Esophagus squamous epithelium (tissue), 5 donors: ENCODE results near the gene ARIH2. TPM values are rescaled to one million over a fixed set of nuclear protein-coding genes. Genes with fewer than 3 reads are reported as not detected.

ENCODE experiments used
- DNase-seq: peaks from one replicate; lab custom pipeline; 2025; lab: John Stamatoyannopoulos, UW
- H3K27ac ChIP-seq, 4 donors: fragments of 200-600 bp; sonication (generic); one replicate each; pipeline ENCODE4 v1.5.1; 2016 to 2019; ENCODE audit warnings: mild to moderate bottlenecking in 1 of 4
- H3K27me3 ChIP-seq, 4 donors: fragments of 200-600 bp; sonication (generic); 1 replicate in 3 of 4; 2 replicates in 1 of 4; pipeline versions ENCODE4 v1.5.1 to v1.6.0; 2017 to 2021; ENCODE audit warnings: antibody characterized with exemption in 1 of 4
- H3K36me3 ChIP-seq, 3 donors: fragments of 200-600 bp; sonication (generic); one replicate each; pipeline ENCODE4 v1.5.1; 2016 to 2019
- H3K4me1 ChIP-seq, 3 donors: fragments of 200-600 bp; sonication (generic); one replicate each; pipeline ENCODE4 v1.5.1; 2017 to 2019
- H3K4me3 ChIP-seq, 4 donors: fragments of 200-600 bp; sonication (generic); 1 replicate in 3 of 4; 2 replicates in 1 of 4; pipeline ENCODE4 v1.5.1; 2016 to 2019; ENCODE audit warnings: mild to moderate bottlenecking in 2 of 4, moderate library complexity in 1 of 4
- H3K9me3 ChIP-seq, 3 donors: fragments of 200-600 bp; sonication (generic); one replicate each; pipeline ENCODE4 v1.5.1; 2016 to 2019
- POLR2A ChIP-seq, 4 donors: fragments of 450-650 bp; IDR thresholded peaks; one replicate each; pipeline ENCODE4 v1.6.1; 2017; ENCODE audit warnings: antibody characterized with exemption in 4 of 4, mild to moderate bottlenecking in 4 of 4, moderate library complexity in 3 of 4
- WGBS, 2 donors: methylation state at CpG; one replicate each; pipeline ENCODE4 v1.1.5; 2018; 5-methylcytosine and 5-hydroxymethylcytosine counted together
- intact Hi-C: fragments of 100-400 bp; cut with DNase I; formaldehyde crosslinking; loops from one replicate; pipeline ENCODE4 v1.15.0; 2022
- total RNA-seq, 4 donors: library from RNA; depleted of rRNA; stranded (reverse); fragments of >200 nt; gene quantifications; one replicate each; pipeline ENCODE4 v1.1.0, GENCODE V29; 2016
- TF ChIP-seq, protein P1 (sequence below), 6 experiments: fragments of 450-650 bp in 4 of 6; fragments of 200-600 bp in 2 of 6; sonication (generic) in 2 of 6; IDR thresholded peaks; one replicate each; pipeline ENCODE4 v1.5.1; 2016 to 2019; ENCODE audit warnings: antibody characterized with exemption in 6 of 6, mild to moderate bottlenecking in 4 of 6, moderate library complexity in 4 of 6
- donor health status: DM: yes; HTN: yes; CAD: no.

The ARIH2 gene
- total RNA-seq, 4 donors from 2014 or later, result 54.0 to 74.2 (median 71.3) TPM

DNA sequence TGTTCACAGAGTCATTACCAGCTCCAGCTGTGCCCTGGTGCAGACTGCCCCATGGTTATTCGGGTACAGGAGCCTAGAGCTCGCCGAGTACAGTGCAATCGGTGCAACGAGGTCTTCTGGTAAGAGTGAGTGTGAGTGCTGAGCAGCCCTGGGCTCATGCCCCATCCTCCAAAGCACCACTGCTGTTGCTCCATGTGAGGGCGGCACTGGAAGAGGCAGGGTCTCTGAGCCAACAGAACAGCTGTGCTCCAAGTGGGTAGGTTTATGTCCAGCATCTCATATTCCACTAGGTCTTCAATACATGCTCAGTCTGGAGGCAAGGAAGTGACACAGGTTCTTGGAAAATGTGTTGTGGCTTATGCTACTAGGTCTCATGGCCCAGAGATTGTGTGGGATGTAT lies 51.9 kb downstream of the ARIH2 start:
- DNase-seq, result no peak
- Histone ChIP-seq H3K4me3 (no peak overlapping the region), H3K4me1 (peaks cover 0 to 8% (median 0%) of the 10 kb centered on the region in 3 donors), H3K9me3 (no peaks in the 10 kb centered on the region), H3K36me3 (peaks cover 14 to 100% (median 68%) of the 10 kb centered on the region in 3 donors), H3K27me3 (no peaks in the 10 kb centered on the region), H3K27ac (no peak overlapping the region)
- intact Hi-C loops, result no loop called here
- WGBS, 2 donors, result 92% methylated on average over 6 of the region's 6 CpGs; no CpG with 5 or more reads in 1 of the 2 donors
- TF ChIP-seq, protein P1, sequence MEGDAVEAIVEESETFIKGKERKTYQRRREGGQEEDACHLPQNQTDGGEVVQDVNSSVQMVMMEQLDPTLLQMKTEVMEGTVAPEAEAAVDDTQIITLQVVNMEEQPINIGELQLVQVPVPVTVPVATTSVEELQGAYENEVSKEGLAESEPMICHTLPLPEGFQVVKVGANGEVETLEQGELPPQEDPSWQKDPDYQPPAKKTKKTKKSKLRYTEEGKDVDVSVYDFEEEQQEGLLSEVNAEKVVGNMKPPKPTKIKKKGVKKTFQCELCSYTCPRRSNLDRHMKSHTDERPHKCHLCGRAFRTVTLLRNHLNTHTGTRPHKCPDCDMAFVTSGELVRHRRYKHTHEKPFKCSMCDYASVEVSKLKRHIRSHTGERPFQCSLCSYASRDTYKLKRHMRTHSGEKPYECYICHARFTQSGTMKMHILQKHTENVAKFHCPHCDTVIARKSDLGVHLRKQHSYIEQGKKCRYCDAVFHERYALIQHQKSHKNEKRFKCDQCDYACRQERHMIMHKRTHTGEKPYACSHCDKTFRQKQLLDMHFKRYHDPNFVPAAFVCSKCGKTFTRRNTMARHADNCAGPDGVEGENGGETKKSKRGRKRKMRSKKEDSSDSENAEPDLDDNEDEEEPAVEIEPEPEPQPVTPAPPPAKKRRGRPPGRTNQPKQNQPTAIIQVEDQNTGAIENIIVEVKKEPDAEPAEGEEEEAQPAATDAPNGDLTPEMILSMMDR (IDR thresholded peaks at IDR 0.05), result no peak
- no peak for TF ChIP-seq POLR2A (IDR thresholded peaks at IDR 0.05)

DNA sequence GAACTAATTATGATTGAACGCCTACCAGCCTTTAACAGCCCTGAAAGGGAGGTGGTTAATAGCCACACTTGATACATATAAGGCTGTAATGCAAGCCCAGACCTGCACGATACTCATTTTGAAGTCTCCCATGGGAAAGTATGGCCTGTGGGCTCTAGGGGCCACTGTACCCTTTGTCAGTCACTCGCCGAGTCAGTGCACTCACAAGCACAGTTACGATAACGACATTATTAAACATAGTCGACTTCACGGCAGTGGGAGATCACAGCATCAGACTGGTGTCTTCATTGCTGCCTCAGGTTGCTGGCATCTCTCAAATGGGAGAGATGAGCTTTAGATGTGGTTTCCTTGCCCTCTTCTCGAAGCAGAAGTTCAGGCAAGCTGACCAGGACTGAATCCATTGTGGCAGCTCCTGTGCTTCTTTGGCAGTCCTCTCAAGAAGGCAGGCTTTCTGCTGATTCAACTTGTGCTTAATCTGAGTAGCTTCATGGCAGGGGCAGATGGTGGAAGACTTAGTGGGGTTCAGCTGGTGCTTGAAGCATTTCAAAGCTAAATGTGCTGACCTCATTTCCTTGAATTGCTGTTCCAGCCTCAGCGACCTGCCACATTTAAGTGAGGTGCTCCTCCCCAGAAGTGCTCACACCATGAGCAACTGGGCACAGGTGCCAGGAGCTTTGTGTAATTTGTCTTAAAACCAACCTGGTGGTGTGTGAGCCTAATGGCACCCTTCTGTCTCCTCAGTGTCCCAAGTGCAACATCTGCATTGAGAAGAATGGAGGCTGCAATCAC lies 55.6 kb downstream of the ARIH2 start:
- no peak overlapping the region for H3K4me3 ChIP-seq
- no peak for DNase-seq
- H3K27me3 ChIP-seq, result no peaks in the 10 kb centered on the region
- TF ChIP-seq POLR2A (IDR thresholded peaks at IDR 0.05), result no peak
- TF ChIP-seq, protein P1 (IDR thresholded peaks at IDR 0.05), result no peak
- peaks cover 16 to 100% (median 65%) of the 10 kb centered on the region in 3 donors for H3K36me3 ChIP-seq
- intact Hi-C loops, result no loop called here
- H3K9me3 ChIP-seq, result no peaks in the 10 kb centered on the region
- 81 to 90% methylated on average over 4 to 10 of the region's 10 CpGs for WGBS, 2 donors
- H3K4me1 ChIP-seq, result peaks cover 0 to 17% (median 0%) of the 10 kb centered on the region in 3 donors
- H3K27ac ChIP-seq, result no peak overlapping the region

DNA sequence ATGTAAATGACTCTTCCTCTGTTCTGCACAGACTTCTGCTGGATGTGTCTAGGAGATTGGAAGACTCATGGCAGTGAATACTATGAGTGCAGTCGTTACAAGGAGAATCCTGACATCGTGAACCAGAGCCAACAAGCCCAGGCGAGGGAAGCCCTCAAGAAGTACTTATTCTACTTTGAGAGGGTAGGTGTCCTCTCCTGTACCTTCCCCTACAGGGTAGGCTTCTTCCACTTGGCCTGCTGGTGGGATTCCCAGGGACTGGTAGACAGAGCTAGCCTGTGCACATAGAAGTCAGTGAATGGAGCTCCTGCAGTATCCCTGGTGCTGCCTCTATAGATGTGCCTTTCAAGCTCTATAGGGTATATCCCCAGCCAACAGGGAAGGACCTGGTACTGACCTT lies 60.8 kb downstream of the ARIH2 start:
- H3K4me1 ChIP-seq, result peaks cover 0 to 9% (median 0%) of the 10 kb centered on the region in 3 donors
- no peak for TF ChIP-seq POLR2A (IDR thresholded peaks at IDR 0.05)
- TF ChIP-seq, protein P1 (IDR thresholded peaks at IDR 0.05), result no peak
- intact Hi-C loops, result no loop called here
- H3K27ac ChIP-seq, result no peak overlapping the region
- DNase-seq, result no peak
- H3K4me3 ChIP-seq, result no peak overlapping the region
- peaks cover 29 to 100% (median 56%) of the 10 kb centered on the region in 3 donors for H3K36me3 ChIP-seq
- H3K27me3 ChIP-seq, result no peaks in the 10 kb centered on the region
- WGBS, 2 donors, result 93 to 100% methylated on average over 2 to 3 of the region's 3 CpGs
- H3K9me3 ChIP-seq, result no peaks in the 10 kb centered on the region

DNA sequence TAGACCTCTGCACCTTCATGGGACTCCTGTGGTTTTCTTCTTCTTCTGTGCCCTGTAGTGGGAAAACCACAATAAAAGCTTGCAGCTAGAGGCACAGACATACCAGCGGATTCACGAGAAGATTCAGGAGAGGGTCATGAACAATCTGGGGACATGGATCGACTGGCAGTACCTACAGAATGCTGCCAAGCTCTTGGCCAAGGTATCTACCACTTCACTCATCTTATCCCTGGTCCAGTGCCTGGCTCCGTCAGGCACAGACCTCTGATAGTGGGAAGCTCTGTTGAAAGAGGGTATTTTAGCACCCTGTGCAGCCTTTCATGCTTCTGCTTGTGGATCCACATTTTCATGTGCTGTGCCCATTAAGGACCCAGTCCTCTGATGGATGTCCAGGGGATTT lies 61.7 kb downstream of the ARIH2 start:
- no peaks in the 10 kb centered on the region for H3K27me3 ChIP-seq
- DNase-seq, result no peak
- H3K36me3 ChIP-seq, result peaks cover 30 to 100% (median 55%) of the 10 kb centered on the region in 3 donors
- TF ChIP-seq, protein P1 (IDR thresholded peaks at IDR 0.05), result no peak
- TF ChIP-seq POLR2A (IDR thresholded peaks at IDR 0.05), result no peak
- peaks cover 0 to 9% (median 0%) of the 10 kb centered on the region in 3 donors for H3K4me1 ChIP-seq
- no peak overlapping the region for H3K27ac ChIP-seq
- H3K9me3 ChIP-seq, result no peaks in the 10 kb centered on the region
- intact Hi-C loops, result no loop called here
- whole genome bisulfite sequencing, 2 donors, result 82 to 89% methylated on average over 3 to 4 of the region's 4 CpGs
- H3K4me3 ChIP-seq, result no peak overlapping the region

DNA sequence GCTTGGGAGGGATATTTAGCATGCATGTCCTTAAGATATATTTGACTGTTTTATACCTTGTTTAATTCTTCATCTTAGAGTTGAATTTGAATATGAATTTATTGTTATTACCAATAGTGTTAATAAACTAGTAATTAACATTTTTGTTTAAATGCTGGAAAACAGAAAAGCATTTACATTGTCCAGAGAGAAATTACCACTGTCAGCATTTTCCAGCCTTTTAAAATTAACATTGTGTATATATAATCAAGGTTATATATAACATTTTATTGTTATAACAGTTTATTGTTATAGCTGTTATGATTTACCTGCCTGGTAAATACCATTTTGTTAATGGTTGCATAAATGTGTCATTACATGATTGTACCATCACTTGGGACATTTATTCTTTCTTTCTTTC lies 63.4 kb downstream of the ARIH2 start:
- intact Hi-C loops, result no loop called here
- Histone ChIP-seq H3K36me3 (peaks cover 30 to 99% (median 49%) of the 10 kb centered on the region in 3 donors), H3K4me3 (no peak overlapping the region), H3K4me1 (peaks cover 0 to 9% (median 0%) of the 10 kb centered on the region in 3 donors), H3K27me3 (no peaks in the 10 kb centered on the region), H3K9me3 (no peaks in the 10 kb centered on the region), H3K27ac (no peak overlapping the region)
- no peak for TF ChIP-seq POLR2A (IDR thresholded peaks at IDR 0.05)
- TF ChIP-seq, protein P1 (IDR thresholded peaks at IDR 0.05), result no peak
- no peak for DNase-seq
